H1 (cell line): ENCODE results near the gene SIGLEC12. TPM values are rescaled to one million over a fixed set of nuclear protein-coding genes. Genes with fewer than 3 reads are reported as not detected.

Source experiments
- CTCF ChIA-PET: fragments of 300-600 bp; sonication (Branson Sonifier 250); formaldehyde crosslinking; loops from one replicate; lab custom pipeline; 2021; ENCODE audit not compliant: partially characterized antibody; lab: Charles Lee
- POLR2A ChIA-PET: fragments of 300-600 bp; sonication (Branson Sonifier 250); formaldehyde crosslinking; loops from one replicate; lab custom pipeline; 2021; ENCODE audit warnings: inconsistent platforms; ENCODE audit not compliant: partially characterized antibody; lab: Charles Lee
- DNase-seq, 2 experiments: peaks; one replicate each; pipeline versions ENCODE4 v3.0.0 to v3.0.0-alpha.2; 2010 to 2022; ENCODE audit warnings: low spot score in 2 of 2, low read depth in 1 of 2, mixed read lengths in 1 of 2
- FAIRE-seq: peaks from 2 replicates; lab custom pipeline; 2011; peaks lifted over from hg19 to GRCh38; lab: Jason Lieb, UNC
- H2AFZ ChIP-seq: 2 replicates; pipeline ENCODE4 v1.8.1; 2012; ENCODE audit warnings: low read length, inconsistent platforms
- H2AK5ac ChIP-seq: 2 replicates; pipeline ENCODE4 v1.6.1; 2013; ENCODE audit warnings: low read depth, low read length
- H2BK120ac ChIP-seq: replicated peaks from 2 replicates; pipeline ENCODE3; 2013; ENCODE audit warnings: low read depth, low read length, inconsistent platforms
- H2BK12ac ChIP-seq: 2 replicates; pipeline ENCODE4 v1.6.1; 2013; ENCODE audit warnings: low read depth, low read length
- H2BK15ac ChIP-seq: 2 replicates; pipeline ENCODE4 v1.6.1; 2013; ENCODE audit warnings: low read length
- H2BK20ac ChIP-seq: 2 replicates; pipeline ENCODE4 v1.6.1; 2013; ENCODE audit warnings: low read length
- H2BK5ac ChIP-seq: 2 replicates; pipeline ENCODE4 v1.6.1; 2013; ENCODE audit warnings: low read depth, low read length
- H3K14ac ChIP-seq: 2 replicates; pipeline ENCODE4 v1.6.1; 2013; ENCODE audit warnings: inconsistent platforms; ENCODE audit not compliant: insufficient read length
- H3K18ac ChIP-seq: 2 replicates; pipeline ENCODE4 v1.6.1; 2013; ENCODE audit warnings: low read length; ENCODE audit errors: extremely low read depth
- H3K23ac ChIP-seq: 2 replicates; pipeline ENCODE4 v1.6.1; 2013; ENCODE audit warnings: inconsistent platforms; ENCODE audit not compliant: insufficient read length
- H3K23me2 ChIP-seq: 2 replicates; pipeline ENCODE4 v1.6.1; 2013; ENCODE audit warnings: low read depth, low read length
- H3K27ac ChIP-seq: 2 replicates; pipeline ENCODE4 v1.6.1; 2011; ENCODE audit warnings: low read depth, low read length, inconsistent platforms
- H3K27me3 ChIP-seq, 4 experiments: replicated peaks in 1 of 4; 1 replicate in 1 of 4; 2 replicates in 3 of 4; pipeline versions ENCODE4 v1.6.1 to v1.8.1; 2011 to 2013; ENCODE audit warnings: low read length in 3 of 4, mild to moderate bottlenecking in 3 of 4, inconsistent platforms in 2 of 4, mixed read lengths in 2 of 4, moderate library complexity in 1 of 4; ENCODE audit not compliant: control insufficient read depth in 3 of 4, insufficient read depth in 3 of 4; ENCODE audit errors: extremely low read depth in 1 of 4
- H3K36me3 ChIP-seq, 4 experiments: 2 replicates each; pipeline versions ENCODE4 v1.6.1 to v1.8.1; 2011 to 2013; ENCODE audit warnings: mild to moderate bottlenecking in 4 of 4, low read length in 3 of 4, moderate library complexity in 2 of 4, control low read depth in 1 of 4, inconsistent platforms in 1 of 4; ENCODE audit not compliant: insufficient read depth in 4 of 4, control insufficient read depth in 2 of 4
- H3K4ac ChIP-seq: replicated peaks from 2 replicates; pipeline ENCODE3; 2013; ENCODE audit warnings: low read length, low read depth, mixed read lengths, inconsistent platforms; ENCODE audit not compliant: insufficient read length
- H3K4me1 ChIP-seq, 4 experiments: replicated peaks in 1 of 4; 1 replicate in 1 of 4; 2 replicates in 3 of 4; pipeline versions ENCODE4 v1.6.1 to v1.8.1; 2011 to 2013; ENCODE audit warnings: low read length in 3 of 4, inconsistent platforms in 2 of 4, mixed read lengths in 1 of 4; ENCODE audit not compliant: insufficient read depth in 4 of 4, control insufficient read depth in 3 of 4
- H3K4me2 ChIP-seq, 2 experiments: 2 replicates each; pipeline versions ENCODE4 v1.6.1 to v1.8.1; 2011 to 2013; ENCODE audit warnings: low read depth in 2 of 2, low read length in 2 of 2, control low read depth in 1 of 2, inconsistent platforms in 1 of 2, mild to moderate bottlenecking in 1 of 2; ENCODE audit not compliant: insufficient read depth in 1 of 2
- H3K4me3 ChIP-seq, 4 experiments: fragments of 200-600, 300-600 bp in 1 of 4; sonication (generic), shearing (Covaris generic), sonication (Bioruptor Twin) in 1 of 4; 2 replicates each; pipeline versions ENCODE4 v1.5.1 to v1.8.1; 2011 to 2016; ENCODE audit warnings: low read length in 4 of 4, low read depth in 3 of 4, control low read depth in 2 of 4, inconsistent platforms in 2 of 4, mild to moderate bottlenecking in 2 of 4, mixed read lengths in 1 of 4, moderate library complexity in 1 of 4; ENCODE audit not compliant: insufficient read depth in 2 of 4; ENCODE audit errors: extremely low read depth in 1 of 4
- H3K56ac ChIP-seq: replicated peaks from 2 replicates; pipeline ENCODE3; 2013; ENCODE audit warnings: low read depth, mild to moderate bottlenecking, mixed read lengths, low read length, inconsistent platforms; ENCODE audit not compliant: insufficient read length
- H3K79me1 ChIP-seq: 2 replicates; pipeline ENCODE4 v1.6.1; 2013; ENCODE audit warnings: low read depth, low read length, control low read depth
- H3K79me2 ChIP-seq, 2 experiments: 2 replicates each; pipeline versions ENCODE4 v1.6.1 to v1.8.1; 2012 to 2013; ENCODE audit warnings: low read length in 2 of 2, mild to moderate bottlenecking in 2 of 2, inconsistent platforms in 1 of 2; ENCODE audit not compliant: insufficient read depth in 2 of 2, control insufficient read depth in 1 of 2
- H3K9ac ChIP-seq, 4 experiments: replicated peaks in 1 of 4; 1 replicate in 1 of 4; 2 replicates in 3 of 4; pipeline versions ENCODE4 v1.6.1 to v1.8.1; 2011 to 2013; ENCODE audit warnings: low read depth in 3 of 4, low read length in 3 of 4, control low read depth in 2 of 4, mild to moderate bottlenecking in 2 of 4, moderate library complexity in 2 of 4, inconsistent platforms in 1 of 4; ENCODE audit errors: extremely low read depth in 1 of 4
- H3K9me3 ChIP-seq, 2 experiments: 2 replicates each; pipeline versions ENCODE4 v1.6.1 to v1.8.1; 2012 to 2013; ENCODE audit warnings: mild to moderate bottlenecking in 2 of 2, moderate library complexity in 2 of 2, control low read depth in 1 of 2, inconsistent platforms in 1 of 2, low read depth in 1 of 2, low read length in 1 of 2, mixed read lengths in 1 of 2; ENCODE audit not compliant: insufficient read depth in 2 of 2
- H4K20me1 ChIP-seq, 2 experiments: replicated peaks in 1 of 2; 2 replicates each; pipeline versions ENCODE3 to v1.8.1; 2011 to 2013; ENCODE audit warnings: inconsistent platforms in 2 of 2, low read length in 2 of 2, mild to moderate bottlenecking in 1 of 2; ENCODE audit not compliant: insufficient read depth in 2 of 2, control insufficient read depth in 1 of 2
- H4K5ac ChIP-seq: 2 replicates; pipeline ENCODE4 v1.6.1; 2013; ENCODE audit warnings: low read length, low read depth, mixed read lengths, inconsistent platforms; ENCODE audit not compliant: insufficient read length
- H4K8ac ChIP-seq: 2 replicates; pipeline ENCODE4 v1.8.0; 2013; ENCODE audit warnings: mild to moderate bottlenecking, moderate library complexity, low read length, inconsistent platforms; ENCODE audit not compliant: insufficient read depth; ENCODE audit errors: extremely low read depth
- H4K91ac ChIP-seq: replicated peaks from 2 replicates; pipeline ENCODE3; 2013; ENCODE audit warnings: low read length, mixed read lengths, inconsistent platforms; ENCODE audit not compliant: insufficient read length
- BACH1 ChIP-seq: IDR thresholded peaks from 2 replicates; pipeline ENCODE4 v1.6.1; 2012; ENCODE audit warnings: low read length, improper control_type of control experiment
- BRCA1 ChIP-seq: IDR thresholded peaks from 2 replicates; pipeline ENCODE4 v1.6.1; 2012; ENCODE audit warnings: low read depth, low read length, improper control_type of control experiment
- CBX5 ChIP-seq: fragments of 300-800, 300-1000 bp; sonication (generic); IDR thresholded peaks from 2 replicates; pipeline ENCODE4 v1.7.1; 2016; ENCODE audit warnings: antibody characterized with exemption, low read length, low read depth
- CHD1 ChIP-seq: IDR thresholded peaks from 2 replicates; pipeline ENCODE4 v1.6.1; 2012; ENCODE audit warnings: low read depth, low read length, improper control_type of control experiment
- EGR1 ChIP-seq: IDR thresholded peaks from 2 replicates; pipeline ENCODE4 v1.6.1; 2011; ENCODE audit warnings: low read depth, low read length, borderline replicate concordance
- GABPA ChIP-seq: IDR thresholded peaks from 2 replicates; pipeline ENCODE4 v1.6.1; 2011; ENCODE audit warnings: mild to moderate bottlenecking, low read length, moderate library complexity, borderline replicate concordance; ENCODE audit not compliant: insufficient read depth
- MAFK ChIP-seq: IDR thresholded peaks from 2 replicates; pipeline ENCODE4 v1.6.1; 2012; ENCODE audit warnings: low read depth, mild to moderate bottlenecking, improper control_type of control experiment, low read length
- POLR2AphosphoS5 ChIP-seq: IDR thresholded peaks from 2 replicates; pipeline ENCODE4 v1.6.1; 2011; ENCODE audit warnings: low read depth, low read length
- RFX5 ChIP-seq: IDR thresholded peaks from 2 replicates; pipeline ENCODE4 v1.6.1; 2011; ENCODE audit warnings: low read depth, low read length, improper control_type of control experiment, borderline replicate concordance
- SAP30 ChIP-seq: fragments of 300-600 bp; sonication (generic); IDR thresholded peaks from 2 replicates; pipeline ENCODE4 v1.7.1; 2012; ENCODE audit warnings: low read length, moderate library complexity, mild to moderate bottlenecking, inconsistent platforms; ENCODE audit not compliant: insufficient read depth, insufficient replicate concordance
- SP4 ChIP-seq: IDR thresholded peaks from 2 replicates; pipeline ENCODE4 v1.6.1; 2012; ENCODE audit warnings: low read length, inconsistent platforms
- SUZ12 ChIP-seq: fragments of 200-600 bp; sonication (generic); IDR thresholded peaks from 2 replicates; pipeline ENCODE4 v1.6.1; 2012; ENCODE audit warnings: mild to moderate bottlenecking, inconsistent platforms, low read length, moderate library complexity, mixed read lengths
- TAF7 ChIP-seq: optimal IDR thresholded peaks from 2 replicates; pipeline ENCODE3; 2011; ENCODE audit warnings: low read depth, mild to moderate bottlenecking, inconsistent platforms, low read length, moderate library complexity, borderline replicate concordance
- TCF12 ChIP-seq: IDR thresholded peaks from 2 replicates; pipeline ENCODE4 v1.6.1; 2011; ENCODE audit warnings: low read depth, mild to moderate bottlenecking, low read length
- ZNF274 ChIP-seq: IDR thresholded peaks from 2 replicates; pipeline ENCODE4 v1.7.0; 2012; ENCODE audit warnings: low read length, borderline replicate concordance; ENCODE audit errors: extremely low read depth
- WGBS, 2 experiments: shearing (Covaris generic) in 1 of 2; methylation state at CpG; one replicate each; pipeline versions ENCODE4 v1.1.6 to v1.1.7; 2013 to 2015; ENCODE audit warnings: low lambda C conversion rate in 2 of 2, mixed read lengths in 2 of 2, inconsistent platforms in 1 of 2, low coverage in 1 of 2, missing lambda C conversion rate in 1 of 2; ENCODE audit not compliant: insufficient replicate concordance in 2 of 2, insufficient coverage in 1 of 2, insufficient read length in 1 of 2; ENCODE audit errors: extremely low coverage in 1 of 2, missing lambda C conversion rate in 1 of 2; 5-methylcytosine and 5-hydroxymethylcytosine counted together
- polyA plus RNA-seq, 7 experiments: library from polyadenylated mRNA; depleted of rRNA in 3 of 7; stranded (reverse) in 5 of 7; unstranded in 2 of 7; fragments of >200 nt in 5 of 7; fragments of 200-250 nt in 2 of 7; gene quantifications; 1 replicate in 5 of 7; 2 replicates in 1 of 7; 4 replicates in 1 of 7; pipeline versions ENCODE4 v1.2.1 to v1.2.3, GENCODE V29; 2011 to 2013; ENCODE audit warnings: missing spikeins in 2 of 7, mixed read lengths in 2 of 7
- total RNA-seq: library from RNA; stranded (reverse); fragmentation: NEBNext Ultra II Directional; extraction: Animal tissue kit (Norgen Biotek cat#: 25700); gene quantifications from 2 replicates; pipeline ENCODE4 v1.2.1, GENCODE V29; 2021

The SIGLEC12 gene
- total and polyA plus RNA-seq, 2 of the 8 experiments (the other 6 are each of a cell fraction or from before 2014, with no cell fraction given): not detected

GRCh38 chr19:51548213-51548651, 46.6 kb upstream of the SIGLEC12 start:
- DNase-seq (no peak), FAIRE-seq (no peak)
- Histone ChIP-seq H4K20me1 (no peaks in the 10 kb centered on the region), H2AK5ac (no peak overlapping the region), H2BK12ac (no peak overlapping the region), H3K9ac (no peak overlapping the region), H3K4me2 (no peak overlapping the region), H4K8ac (no peak overlapping the region), H2BK120ac (no peak overlapping the region), H2BK20ac (no peak overlapping the region), H3K27ac (no peak overlapping the region), H3K4ac (no peak overlapping the region), H4K91ac (no peak overlapping the region), H3K18ac (no peak overlapping the region), H3K14ac (no peak overlapping the region), H3K36me3 (no peaks in the 10 kb centered on the region), H2BK5ac (no peak overlapping the region), H3K23ac (no peak overlapping the region), H2AFZ (no peak overlapping the region), H4K5ac (no peak overlapping the region), H3K56ac (no peak overlapping the region), H3K9me3 (peaks cover 33 to 57% of the 10 kb centered on the region in 2 experiments; a peak in 3 of 4 replicates), H3K4me1 (no peaks in the 10 kb centered on the region), H3K4me3 (no peak overlapping the region), H3K27me3 (no peaks in the 10 kb centered on the region), H3K79me2 (no peaks in the 10 kb centered on the region), H2BK15ac (no peak overlapping the region), H3K79me1 (no peaks in the 10 kb centered on the region), H3K23me2 (peaks cover 3% of the 10 kb centered on the region; the same call in 1 of the 2 replicates)
- ChIA-PET POLR2A (interaction anchor here (1.4 kb wide), 1 partner anchor 9 kb away, joined by 4 read pairs; no protein-coding TSS in a partner anchor), CTCF (interaction anchor here (0.9 to 1.6 kb wide), 2 partner anchors 17 to 33 kb away, joined by 3 read pairs; no protein-coding TSS in a partner anchor)
- WGBS, 2 experiments: 84% methylated on average over 5 of the region's 5 CpGs; no CpG with 5 or more reads in 1 of the 2 experiments
- TF ChIP-seq POLR2AphosphoS5 (no peak), TAF7 (no peak), RFX5 (no peak), BACH1 (no peak), ZNF274 (no peak), SAP30 (no peak), SP4 (no peak), CHD1 (no peak), EGR1 (no peak), CBX5 (no peak), GABPA (no peak), BRCA1 (no peak), MAFK (no peak), SUZ12 (no peak), TCF12 (no peak)
